IPS DF 19.7 (cell line): Measurements from ENCODE around the gene PSKH1.
"Not testable (repeated sequence)": the region's sequence is repeated elsewhere in the genome, so short reads cannot be mapped to it uniquely, and the experiment has no call there.

Source experiments
- DNase-seq: peaks from one replicate; pipeline ENCODE4 v3.0.0-alpha.2; 2013; ENCODE audit warnings: low read depth, low spot score

Gene PSKH1

GRCh38 chr16:67959536-67960329, 66.7 kb downstream of the PSKH1 start:
- DNase-seq: no peak

DNA sequence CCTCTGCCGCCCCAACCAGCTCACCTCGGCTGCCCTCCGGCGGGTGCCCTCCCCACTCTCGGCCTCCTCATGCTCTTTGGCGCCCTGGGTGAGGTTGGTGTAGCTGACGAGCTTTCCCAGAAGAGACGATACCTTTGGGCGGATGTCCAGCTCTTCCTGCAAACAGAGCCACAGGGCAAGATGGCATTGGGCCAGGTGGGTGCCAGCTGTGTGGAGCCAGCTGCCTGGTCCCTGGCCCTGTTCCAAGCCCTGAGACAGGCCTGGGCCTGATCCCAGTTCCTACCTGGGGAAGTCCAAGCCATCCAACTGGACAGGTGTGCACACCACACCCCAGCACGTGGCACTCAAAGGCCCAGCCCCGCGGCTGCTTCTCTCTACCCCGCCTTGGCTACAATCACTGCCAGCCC, 68.5 kb downstream of the PSKH1 start:
- DNase-seq: no peak

GRCh38 chr16:67962135-67962534, 69.1 kb downstream of the PSKH1 start:
- DNase-seq: no peak

- no peak for DNase-seq
Measured at GRCh38 chr16:67963292-67963661, 70.2 kb downstream of the PSKH1 start.

DNA sequence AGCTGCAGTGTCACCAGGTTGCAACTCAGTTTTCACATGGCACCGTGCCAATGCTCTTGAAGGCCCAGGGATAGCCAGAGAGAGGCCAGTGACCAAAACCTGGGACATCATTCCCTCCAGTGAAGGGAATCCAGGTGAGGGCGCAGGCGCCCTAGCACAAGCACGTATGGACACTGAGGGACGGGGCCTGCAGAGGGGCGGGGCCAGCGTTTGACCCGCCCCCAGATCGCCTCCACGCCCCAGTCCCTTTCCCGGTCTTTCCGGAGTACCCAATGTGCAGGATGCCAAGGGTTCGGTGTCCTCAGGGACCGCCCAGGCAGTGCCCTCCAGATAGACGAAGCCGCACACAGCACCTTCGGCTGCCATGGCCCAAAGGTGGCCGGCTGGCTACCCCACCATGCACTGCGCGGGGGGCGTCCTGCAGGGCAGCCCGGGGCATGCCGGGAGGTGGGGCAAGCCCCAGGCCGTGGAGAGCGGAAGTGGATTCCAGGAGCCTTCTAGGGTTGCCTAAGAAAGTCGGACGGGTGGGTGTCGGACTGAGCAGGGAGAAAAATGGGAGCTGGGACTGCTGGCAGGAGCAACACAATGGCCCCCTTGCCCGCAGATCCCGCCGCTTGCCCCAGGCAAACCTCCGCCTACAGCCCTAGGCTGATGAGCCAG, 70.7 kb downstream of the PSKH1 start:
- DNase-seq: no peak

DNA sequence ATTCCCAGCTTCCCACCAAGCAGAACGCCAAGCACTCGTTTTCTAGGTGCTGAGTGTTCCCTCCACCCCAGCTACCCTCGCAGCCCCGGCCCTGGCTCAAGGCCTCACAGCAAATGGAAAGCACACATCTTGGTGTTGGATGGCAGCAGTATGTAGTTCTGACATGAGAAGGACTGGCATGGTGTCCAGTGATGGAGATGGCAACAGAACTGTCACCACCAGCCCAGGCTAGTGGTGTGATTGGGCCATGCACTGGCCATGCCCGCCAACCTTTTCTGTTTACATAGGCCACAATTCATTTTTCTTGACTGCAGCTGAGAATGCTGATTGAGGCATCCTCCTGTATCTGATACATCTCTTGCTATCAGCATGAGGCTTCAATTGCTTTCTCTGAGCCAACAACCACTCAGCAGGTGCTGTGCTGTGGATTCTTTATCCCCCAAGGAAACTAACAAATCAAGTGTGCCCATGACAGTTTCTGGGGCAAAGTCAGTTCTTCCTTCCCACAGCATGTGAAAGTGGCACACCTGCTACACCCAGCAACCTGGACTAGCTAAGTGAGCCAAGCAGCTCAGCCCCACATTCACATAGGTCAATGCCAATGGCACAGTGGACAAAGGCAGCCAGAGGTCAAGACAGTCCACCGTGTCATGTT, 71.5 kb downstream of the PSKH1 start:
- DNase-seq: no peak

- no peak for DNase-seq
Measured at GRCh38 chr16:67965668-67966548, 72.9 kb downstream of the PSKH1 start.

- DNase-seq: no peak
Measured at GRCh38 chr16:67966549-67967182, 73.6 kb downstream of the PSKH1 start.

DNA sequence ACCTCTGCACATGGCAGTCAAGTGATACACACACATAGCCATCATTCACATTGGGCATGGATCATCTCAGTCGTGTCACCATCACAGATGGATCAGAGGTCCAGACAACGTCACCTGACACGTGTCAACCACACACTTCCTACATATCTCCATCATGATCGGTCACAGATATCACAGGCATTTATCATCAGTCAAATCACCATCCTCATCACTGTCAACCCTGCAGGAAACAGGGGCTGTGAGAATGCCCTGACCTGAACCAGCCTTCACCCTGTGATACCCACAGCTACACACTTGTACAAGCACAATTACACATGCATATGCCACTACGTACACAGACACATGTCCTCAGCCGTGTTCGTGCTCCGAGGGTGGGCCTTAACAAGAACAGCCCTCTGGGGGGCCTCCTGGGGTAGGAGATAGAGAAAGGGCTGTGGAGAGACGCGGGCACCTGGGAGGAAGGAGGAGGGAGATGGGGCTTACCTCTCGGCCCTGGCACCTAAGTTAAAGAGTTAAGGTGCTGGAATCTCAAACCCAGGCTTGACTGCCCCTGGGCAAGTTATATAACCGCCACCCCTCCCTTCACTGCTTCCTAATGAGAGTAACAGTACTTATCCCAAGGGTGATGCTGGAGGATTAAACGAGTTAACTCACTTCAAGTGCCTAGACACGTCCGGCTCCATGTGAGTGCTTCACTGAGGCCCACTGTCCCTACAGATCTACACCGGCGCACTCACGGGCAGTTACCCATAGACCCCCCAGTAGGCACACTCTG, 74.3 kb downstream of the PSKH1 start:
- DNase-seq: no peak

DNA sequence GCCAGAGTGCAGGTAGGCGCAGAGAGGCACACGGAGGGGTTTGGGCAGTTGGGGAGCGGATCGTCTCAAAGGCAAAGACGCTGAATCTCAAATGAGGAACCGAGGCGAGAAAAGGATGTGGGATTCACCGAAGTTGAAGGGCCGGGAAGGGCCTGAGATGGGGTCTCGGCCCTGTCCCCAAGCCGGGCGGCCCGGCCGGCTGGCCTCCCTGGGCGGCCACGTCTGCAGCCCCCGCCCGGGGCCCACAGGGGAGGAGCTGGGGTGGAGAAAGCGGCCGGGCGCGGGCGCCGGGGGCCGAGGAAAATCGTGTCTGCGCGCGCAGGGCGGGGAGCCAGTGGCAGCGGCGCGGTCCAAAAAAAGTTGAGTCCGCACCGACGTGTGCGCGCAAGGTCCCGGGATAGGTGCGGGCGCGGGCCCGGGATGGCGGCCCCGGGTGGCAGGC, 74.9 kb downstream of the PSKH1 start:
- DNase-seq: no peak

- DNase-seq: no peak
Measured at GRCh38 chr16:67968400-67969253, 75.6 kb downstream of the PSKH1 start, which contains the start of gene SLC12A4. Gene SLC12A4, minus strand, starts transcription at chr16:67968637. Its CDS starts 84 bp downstream, at chr16:67968553.

GRCh38 chr16:67969254-67970039, 76.4 kb downstream of the PSKH1 start:
- DNase-seq: no peak

DNA sequence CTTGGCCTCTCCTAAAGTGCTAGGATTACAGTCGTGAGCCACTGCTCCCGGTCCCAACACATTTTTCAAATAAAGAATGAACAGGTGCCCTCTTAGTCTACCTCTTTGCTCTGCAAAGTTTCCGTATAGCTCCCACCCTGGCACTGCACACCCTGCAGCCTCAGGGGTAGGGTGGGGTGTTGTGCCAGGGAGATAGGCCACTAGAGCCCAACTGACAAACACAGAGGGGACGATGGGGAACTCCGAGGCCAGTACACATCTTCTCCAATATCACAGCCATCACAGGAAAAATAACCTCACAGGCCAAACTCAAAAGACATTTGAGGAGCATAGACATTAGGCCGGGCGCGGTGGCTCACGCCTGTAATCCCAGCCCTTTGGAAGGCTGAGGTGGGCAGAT, 78.1 kb downstream of the PSKH1 start:
- no peak for DNase-seq

DNA sequence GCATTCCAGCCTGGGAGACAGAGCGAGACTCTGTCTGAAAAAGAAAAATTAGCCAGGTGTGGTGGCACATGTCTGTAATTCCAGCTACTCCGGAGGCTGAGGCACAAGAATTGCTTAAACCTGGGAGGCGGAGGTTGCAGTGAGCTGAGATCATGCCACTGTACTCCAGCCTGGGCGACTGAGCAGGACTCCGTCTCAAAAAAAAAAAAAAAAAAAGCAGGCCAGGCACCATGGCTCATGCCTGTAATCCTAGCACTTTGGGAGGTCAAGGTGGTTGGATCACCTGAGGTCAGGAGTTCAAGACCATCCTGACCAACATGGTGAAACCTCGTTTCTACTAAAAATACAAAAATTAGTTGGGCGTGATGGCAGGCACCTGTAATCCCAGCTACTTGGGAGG, 79.2 kb downstream of the PSKH1 start:
- DNase-seq: not testable (repeated sequence)

DNA sequence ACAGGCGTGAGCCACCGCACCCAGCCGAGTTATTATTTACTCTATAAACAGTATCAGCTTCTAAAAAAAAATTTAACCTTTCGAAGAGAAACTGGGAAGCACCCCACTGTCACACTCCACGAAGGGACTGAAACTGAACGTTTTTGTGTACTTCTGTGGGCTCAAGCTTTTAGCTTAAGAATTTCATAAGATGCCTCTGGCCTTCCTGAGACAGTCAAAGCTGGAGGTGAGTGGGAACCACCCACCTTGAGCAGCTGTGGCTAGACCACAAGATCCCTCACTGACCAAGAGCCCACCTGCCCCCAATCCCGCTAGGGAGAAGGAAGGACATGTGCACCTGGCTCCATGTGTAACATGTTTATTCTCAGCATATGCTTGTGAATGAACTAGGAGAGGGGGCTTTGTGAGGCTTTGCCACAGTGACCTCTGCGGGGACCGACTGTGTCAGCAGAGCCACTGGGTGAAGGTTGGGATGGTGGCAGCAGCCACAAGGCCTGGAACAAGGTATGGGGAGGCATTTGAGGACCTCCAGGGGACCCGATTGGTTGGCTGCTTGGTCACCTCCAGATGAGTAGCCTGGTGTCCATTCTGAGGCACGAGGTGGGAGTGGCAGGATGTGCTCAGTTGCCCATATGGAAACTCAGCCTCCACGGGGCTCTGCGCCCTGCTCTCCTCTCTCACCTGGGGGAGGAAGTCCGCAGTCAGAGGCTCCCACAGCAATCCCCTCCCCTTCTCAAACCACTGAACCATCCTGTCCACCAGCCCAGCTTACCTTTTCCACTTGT, 82.5 kb downstream of the PSKH1 start:
- no peak for DNase-seq

DNA sequence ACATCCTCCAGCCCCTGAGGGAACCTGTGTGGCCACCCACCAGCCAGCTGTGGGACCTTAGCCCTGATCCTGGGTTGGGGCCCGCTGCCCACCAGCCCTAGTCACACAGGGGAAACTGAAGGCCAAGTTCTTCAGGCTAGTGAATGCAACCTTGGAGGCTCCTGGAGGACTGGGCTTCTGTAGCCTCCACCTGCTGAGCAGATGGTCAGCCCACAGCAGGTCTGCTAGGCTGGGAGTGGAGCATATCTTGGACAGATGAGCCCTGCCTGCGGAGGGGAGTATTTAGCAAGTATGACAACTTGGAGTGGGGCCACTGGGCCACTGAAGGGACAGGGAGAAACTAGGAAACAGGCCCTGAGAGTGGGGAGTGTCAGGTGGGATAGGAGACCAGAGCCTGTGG, 83.2 kb downstream of the PSKH1 start:
- DNase-seq: no peak

DNA sequence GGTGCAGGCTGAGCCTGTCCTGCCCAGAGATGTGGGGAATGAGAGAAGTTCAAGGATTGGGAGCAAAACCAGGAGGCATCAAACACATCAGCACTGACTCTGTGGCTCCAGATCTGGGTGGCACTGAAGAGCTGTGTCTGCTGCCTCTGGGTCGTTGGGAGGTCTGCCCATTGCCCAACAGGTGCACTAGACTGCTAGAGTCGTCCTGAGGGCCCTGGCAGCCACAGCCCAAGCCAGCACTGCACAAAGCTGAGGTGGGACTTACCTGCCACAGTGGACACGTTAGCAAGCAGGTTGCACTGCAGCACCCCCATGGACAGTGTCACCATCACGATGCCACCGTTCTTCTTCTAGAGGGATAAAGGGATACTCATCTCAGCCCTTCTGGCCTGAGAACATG, 84.0 kb downstream of the PSKH1 start:
- DNase-seq: no peak
